HCT116 (cell line): ENCODE measurements around the gene PREPL. TPM values are rescaled to one million over a fixed set of nuclear protein-coding genes. Genes with fewer than 3 reads are reported as not detected.

Experiments used
- ATAC-seq: fragments of 200-7000 bp; cut with Tn5 transposase; 2 replicates; pipeline ENCODE4 v1.9.1; 2020; ENCODE audit warnings: mild to moderate bottlenecking, moderate library complexity
- BruUV-seq: library from RNA; stranded (reverse); fragments of 400-500 nt; replicated peaks from 2 replicates; lab custom pipeline; 2021; lab: Mats Ljungman, UMichigan
- CTCF ChIA-PET: fragments of 300-600 bp; sonication (Branson Sonifier 250); formaldehyde crosslinking; loops from one replicate; lab custom pipeline; 2021; ENCODE audit warnings: antibody characterized with exemption; lab: Charles Lee
- POLR2A ChIA-PET: fragments of 300-600, 350-600 bp; sonication (Branson Sonifier 250); formaldehyde crosslinking; loops from one replicate; lab custom pipeline; 2021; ENCODE audit warnings: antibody characterized with exemption; lab: Charles Lee
- RAD21 ChIA-PET, 2 experiments: fragments of 300-600 bp; sonication (Branson Sonifier 250); formaldehyde crosslinking; loops; one replicate each; lab custom pipeline; 2023; ENCODE audit warnings: low total read pairs in 2 of 2; ENCODE audit not compliant: uncharacterized antibody in 2 of 2, unreplicated experiment in 2 of 2, low non-redundant PET in 1 of 2; lab: Charles Lee
- DNase-seq: peaks from one replicate; pipeline ENCODE4 v3.0.0-alpha.2; 2010; ENCODE audit warnings: low read depth, low spot score
- H2AFZ ChIP-seq: fragments of 200-600 bp; shearing (Covaris generic), sonication (generic); 2 replicates; pipeline ENCODE4 v1.6.1; 2017; ENCODE audit warnings: low read depth, mixed run types, mixed read lengths, antibody characterized with exemption, low read length; ENCODE audit not compliant: poor library complexity, severe bottlenecking
- H3K27ac ChIP-seq: 2 replicates; pipeline ENCODE4 v1.5.1; 2012; ENCODE audit warnings: low read depth, low read length
- H3K27me3 ChIP-seq: fragments of 200-600 bp; sonication (generic); 2 replicates; pipeline ENCODE4 v1.6.1; 2016; ENCODE audit warnings: mixed run types, low read length, mixed read lengths; ENCODE audit not compliant: insufficient read depth
- H3K36me3 ChIP-seq, 2 experiments: fragments of 200-500 bp in 1 of 2; fragments of 200-600 bp in 1 of 2; sonication (Bioruptor generic) in 1 of 2; sonication (generic) in 1 of 2; 2 replicates each; pipeline versions ENCODE4 v1.5.1 to v1.6.1; 2014 to 2016; ENCODE audit warnings: low read length in 2 of 2, inconsistent platforms in 1 of 2, mixed read lengths in 1 of 2, mixed run types in 1 of 2; ENCODE audit not compliant: insufficient read depth in 2 of 2, control insufficient read depth in 1 of 2
- H3K4me1 ChIP-seq, 2 experiments: fragments of 200-600 bp in 1 of 2; sonication (generic) in 1 of 2; 2 replicates each; pipeline versions ENCODE4 v1.5.1 to v1.6.1; 2012 to 2017; ENCODE audit warnings: low read length in 2 of 2, inconsistent platforms in 1 of 2, mild to moderate bottlenecking in 1 of 2, mixed read lengths in 1 of 2, mixed run types in 1 of 2, moderate library complexity in 1 of 2; ENCODE audit not compliant: insufficient read depth in 2 of 2, control insufficient read depth in 1 of 2
- H3K4me2 ChIP-seq: fragments of 200-600 bp; sonication (generic); 2 replicates; pipeline ENCODE4 v1.6.1; 2017; ENCODE audit warnings: mixed run types, low read length, mixed read lengths
- H3K4me3 ChIP-seq, 2 experiments: fragments of 200-600 bp in 1 of 2; sonication (generic) in 1 of 2; replicated peaks in 1 of 2; 2 replicates each; pipeline ENCODE4 v1.5.1; 2011 to 2016; ENCODE audit warnings: low read length in 2 of 2, control low read depth in 1 of 2, low read depth in 1 of 2, mild to moderate bottlenecking in 1 of 2, mixed read lengths in 1 of 2, mixed run types in 1 of 2
- H3K79me2 ChIP-seq: fragments of 200-600 bp; sonication (generic); 2 replicates; pipeline ENCODE4 v1.6.1; 2017; ENCODE audit warnings: mild to moderate bottlenecking, mixed run types, low read length, moderate library complexity, mixed read lengths; ENCODE audit not compliant: insufficient read depth
- H3K9ac ChIP-seq: fragments of 200-600 bp; sonication (generic); 2 replicates; pipeline ENCODE4 v1.6.1; 2016; ENCODE audit warnings: low read length, mixed read lengths
- H3K9me2 ChIP-seq: fragments of 200-600 bp; sonication (generic), shearing (Covaris generic); 2 replicates; pipeline ENCODE4 v1.6.1; 2017; ENCODE audit warnings: mixed run types, mild to moderate bottlenecking, moderate library complexity; ENCODE audit not compliant: insufficient read depth
- H3K9me3 ChIP-seq, 2 experiments: fragments of 200-500 bp in 1 of 2; fragments of 200-600 bp in 1 of 2; sonication (Bioruptor generic) in 1 of 2; sonication (generic) in 1 of 2; 2 replicates each; pipeline ENCODE4 v1.6.1; 2014 to 2017; ENCODE audit warnings: low read length in 2 of 2, mixed read lengths in 2 of 2, inconsistent platforms in 1 of 2, low read depth in 1 of 2, mild to moderate bottlenecking in 1 of 2, mixed run types in 1 of 2, moderate library complexity in 1 of 2; ENCODE audit not compliant: control insufficient read depth in 1 of 2, insufficient read depth in 1 of 2
- H4K20me1 ChIP-seq: fragments of 200-600 bp; sonication (generic), shearing (Covaris generic); 2 replicates; pipeline ENCODE4 v1.6.1; 2017; ENCODE audit warnings: mixed run types, mild to moderate bottlenecking, moderate library complexity; ENCODE audit not compliant: insufficient read depth
- CBX3 ChIP-seq: IDR thresholded peaks from 2 replicates; pipeline ENCODE4 v1.6.1; 2012; ENCODE audit warnings: low read depth
- CEBPB ChIP-seq: IDR thresholded peaks from 2 replicates; pipeline ENCODE4 v1.6.1; 2012; ENCODE audit warnings: low read depth
- EGR1 ChIP-seq: IDR thresholded peaks from 2 replicates; pipeline ENCODE4 v1.6.1; 2012; ENCODE audit warnings: low read depth
- ELF1 ChIP-seq: IDR thresholded peaks from 2 replicates; pipeline ENCODE4 v1.6.1; 2012; ENCODE audit warnings: low read depth, borderline replicate concordance
- FOSL1 ChIP-seq: IDR thresholded peaks from 2 replicates; pipeline ENCODE4 v1.6.1; 2012; ENCODE audit warnings: low read depth
- RAD21 ChIP-seq: IDR thresholded peaks from 2 replicates; pipeline ENCODE4 v1.6.1; 2012; ENCODE audit warnings: low read depth, mild to moderate bottlenecking
- TCF7L2 ChIP-seq: IDR thresholded peaks from 2 replicates; pipeline ENCODE4 v1.7.0; 2011; ENCODE audit warnings: borderline replicate concordance, inconsistent platforms; ENCODE audit not compliant: insufficient read depth, insufficient read length; ENCODE audit errors: extremely low read depth
- YY1 ChIP-seq: IDR thresholded peaks from 2 replicates; pipeline ENCODE4 v1.6.1; 2011; ENCODE audit warnings: low read length, low read depth, moderate library complexity, mild to moderate bottlenecking; ENCODE audit not compliant: insufficient replicate concordance; ENCODE audit errors: extremely low read depth
- ZBTB33 ChIP-seq: IDR thresholded peaks from 2 replicates; pipeline ENCODE4 v1.6.1; 2011; ENCODE audit warnings: mild to moderate bottlenecking, low read length, moderate library complexity; ENCODE audit not compliant: insufficient replicate concordance; ENCODE audit errors: extremely low read depth
- ZFX ChIP-seq: fragments of 450-650 bp; IDR thresholded peaks from 2 replicates; pipeline ENCODE4 v1.6.1; 2017
- intact Hi-C: fragments of 100-400 bp; cut with micrococcal nuclease; formaldehyde crosslinking; loops from 2 replicates; pipeline ENCODE4 v1.10.0; 2022
- total RNA-seq: library from RNA; stranded (reverse); gene quantifications from one replicate; pipeline ENCODE4 v1.2.1, GENCODE V29; 2021; ENCODE audit not compliant: unreplicated experiment
- TF ChIP-seq, protein P1 (sequence below), 3 experiments: fragments of 200-600 bp in 1 of 3; sonication (generic) in 1 of 3; IDR thresholded peaks in 2 of 3; conservative IDR thresholded peaks in 1 of 3; 2 replicates each; pipeline ENCODE4 v1.5.1; 2012 to 2017; ENCODE audit warnings: low read depth in 2 of 3, low read length in 2 of 3, antibody characterized with exemption in 1 of 3, borderline replicate concordance in 1 of 3, control low read depth in 1 of 3, mild to moderate bottlenecking in 1 of 3, mixed read lengths in 1 of 3, mixed run types in 1 of 3, moderate library complexity in 1 of 3; ENCODE audit not compliant: insufficient read depth in 1 of 3
- TF ChIP-seq, protein P2 (sequence below): IDR thresholded peaks from 2 replicates; pipeline ENCODE4 v1.6.1; 2012

Gene PREPL
- total RNA-seq, 1 experiment from 2014 or later, result 31.1 TPM

DNA sequence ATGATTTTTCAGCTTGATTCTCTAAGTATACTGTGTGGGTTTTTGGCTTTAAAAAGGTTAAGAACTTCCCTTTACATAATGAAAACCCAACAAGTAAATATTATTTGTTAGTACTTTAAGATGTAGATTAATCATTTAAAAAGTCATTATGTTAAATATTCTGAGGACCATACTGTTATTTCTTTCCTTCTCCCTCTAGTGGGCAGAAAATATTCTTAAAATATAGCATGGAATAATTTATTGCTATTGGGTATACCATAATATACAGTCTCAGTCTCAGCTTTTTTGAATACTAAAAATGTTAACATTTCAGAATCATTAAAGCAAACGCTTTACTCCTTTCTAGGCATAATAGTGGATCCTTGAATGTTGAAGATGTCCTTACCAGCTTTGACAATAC, 28.6 kb upstream of the PREPL start:
- Histone ChIP-seq H2AFZ (no peak overlapping the region), H3K4me2 (no peak overlapping the region), H3K79me2 (no peaks in the 10 kb centered on the region), H3K9ac (no peak overlapping the region), H3K36me3 (no peaks in the 10 kb centered on the region), H4K20me1 (no peaks in the 10 kb centered on the region), H3K4me3 (no peak overlapping the region), H3K9me3 (no peaks in the 10 kb centered on the region; a peak in 1 of 4 replicates), H3K27ac (no peak overlapping the region), H3K4me1 (no peaks in the 10 kb centered on the region), H3K27me3 (no peaks in the 10 kb centered on the region), H3K9me2 (no peaks in the 10 kb centered on the region)
- intact Hi-C loops, result loop anchor here (5.0 kb wide), 1 partner anchor 582 kb away; no protein-coding TSS in a partner anchor
- no peak for DNase-seq
- no TSS peak for BruUV-seq
- ChIA-PET RAD21 (no interaction called here), POLR2A (no interaction called here), CTCF (interaction anchor here (0.9 to 2.0 kb wide), 3 partner anchors 10 to 565 kb away, joined by 3 to 8 read pairs (median 4); no protein-coding TSS in a partner anchor)
- TF ChIP-seq FOSL1 (no peak), TCF7L2 (no peak), RAD21 (0 out of 2 replicates have a peak, but pooled peaks have one; percentile 11), EGR1 (no peak), ZFX (no peak), CEBPB (no peak), ELF1 (no peak), CBX3 (no peak), YY1 (no peak), ZBTB33 (no peak)
- TF ChIP-seq, protein P1, sequence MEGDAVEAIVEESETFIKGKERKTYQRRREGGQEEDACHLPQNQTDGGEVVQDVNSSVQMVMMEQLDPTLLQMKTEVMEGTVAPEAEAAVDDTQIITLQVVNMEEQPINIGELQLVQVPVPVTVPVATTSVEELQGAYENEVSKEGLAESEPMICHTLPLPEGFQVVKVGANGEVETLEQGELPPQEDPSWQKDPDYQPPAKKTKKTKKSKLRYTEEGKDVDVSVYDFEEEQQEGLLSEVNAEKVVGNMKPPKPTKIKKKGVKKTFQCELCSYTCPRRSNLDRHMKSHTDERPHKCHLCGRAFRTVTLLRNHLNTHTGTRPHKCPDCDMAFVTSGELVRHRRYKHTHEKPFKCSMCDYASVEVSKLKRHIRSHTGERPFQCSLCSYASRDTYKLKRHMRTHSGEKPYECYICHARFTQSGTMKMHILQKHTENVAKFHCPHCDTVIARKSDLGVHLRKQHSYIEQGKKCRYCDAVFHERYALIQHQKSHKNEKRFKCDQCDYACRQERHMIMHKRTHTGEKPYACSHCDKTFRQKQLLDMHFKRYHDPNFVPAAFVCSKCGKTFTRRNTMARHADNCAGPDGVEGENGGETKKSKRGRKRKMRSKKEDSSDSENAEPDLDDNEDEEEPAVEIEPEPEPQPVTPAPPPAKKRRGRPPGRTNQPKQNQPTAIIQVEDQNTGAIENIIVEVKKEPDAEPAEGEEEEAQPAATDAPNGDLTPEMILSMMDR (IDR thresholded peaks at IDR 0.05 in 2 of 3, conservative IDR thresholded peaks at IDR 0.05 in 1 of 3; ENCODE audit: borderline replicate concordance in 1 of 3, insufficient read depth in 1 of 3, low read depth in 2 of 3, low read length in 2 of 3), result peak; percentile 17 to 60 (median 22); a peak in 4 of 6 replicates
- TF ChIP-seq, protein P2, sequence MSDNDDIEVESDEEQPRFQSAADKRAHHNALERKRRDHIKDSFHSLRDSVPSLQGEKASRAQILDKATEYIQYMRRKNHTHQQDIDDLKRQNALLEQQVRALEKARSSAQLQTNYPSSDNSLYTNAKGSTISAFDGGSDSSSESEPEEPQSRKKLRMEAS, result no peak
- ATAC-seq, result no peak
